GM19238 (cell line): Measurements from ENCODE around the gene CCL17.
"Not testable (repeated sequence)": the region's sequence is repeated elsewhere in the genome, so short reads cannot be mapped to it uniquely, and the experiment has no call there.

Experiments used
- DNase-seq: peaks from one replicate; pipeline ENCODE4 v3.0.0; 2011; ENCODE audit warnings: low spot score; ENCODE audit not compliant: insufficient read length

CCL17 gene

GRCh38 chr16:57395026-57395425 lies 9.5 kb upstream of the CCL17 start:
- no peak for DNase-seq

GRCh38 chr16:57396786-57397185 lies 7.8 kb upstream of the CCL17 start:
- no peak for DNase-seq

- DNase-seq = not testable (repeated sequence)
Observed at GRCh38 chr16:57397493-57397892, 7.1 kb upstream of the CCL17 start.

GRCh38 chr16:57401943-57402640 lies 2.5 kb upstream of the CCL17 start:
- DNase-seq = no peak

- no peak for DNase-seq
Observed at GRCh38 chr16:57405097-57405496, 530 bp downstream of the CCL17 start.

- no peak for DNase-seq
Observed at GRCh38 chr16:57406881-57407280, 2.3 kb downstream of the CCL17 start.

- DNase-seq = no peak
Observed at GRCh38 chr16:57407521-57408353, 3.2 kb downstream of the CCL17 start.

- no peak for DNase-seq
Observed at GRCh38 chr16:57409065-57409464, 4.5 kb downstream of the CCL17 start.

GRCh38 chr16:57409870-57410587 lies 5.5 kb downstream of the CCL17 start:
- no peak for DNase-seq

- DNase-seq = no peak
Observed at GRCh38 chr16:57411362-57411976, 6.9 kb downstream of the CCL17 start.

- no peak for DNase-seq
Observed at GRCh38 chr16:57412584-57412983, 8.0 kb downstream of the CCL17 start.

GRCh38 chr16:57413301-57413730 lies 8.7 kb downstream of the CCL17 start:
- DNase-seq = peak; percentile 68

GRCh38 chr16:57413733-57414132 lies 9.2 kb downstream of the CCL17 start:
- DNase-seq = no peak

GRCh38 chr16:57416084-57416483 lies 11.5 kb downstream of the CCL17 start:
- no peak for DNase-seq

GRCh38 chr16:57419506-57419905 lies 14.9 kb downstream of the CCL17 start:
- DNase-seq = no peak

GRCh38 chr16:57422026-57422944 lies 17.7 kb downstream of the CCL17 start:
- DNase-seq = no peak

- DNase-seq = no peak
Observed at GRCh38 chr16:57423152-57423551, 18.6 kb downstream of the CCL17 start.

- DNase-seq = no peak
Observed at GRCh38 chr16:57424583-57424982, 20.0 kb downstream of the CCL17 start.

GRCh38 chr16:57426356-57426755 lies 21.8 kb downstream of the CCL17 start:
- no peak for DNase-seq

- DNase-seq = no peak
Observed at GRCh38 chr16:57427307-57427706, 22.7 kb downstream of the CCL17 start.

GRCh38 chr16:57427824-57428223 lies 23.3 kb downstream of the CCL17 start:
- DNase-seq = no peak
